T-cell (primary cell): ENCODE data around the gene ANXA3. TPM values are rescaled to one million over a fixed set of nuclear protein-coding genes. Genes with fewer than 3 reads are reported as not detected.

Experiments used
- ATAC-seq, 4 experiments: fragments of 200-7000 bp in 3 of 4; fragments of 150-1000 bp in 1 of 4; cut with Tn5 transposase; replicated peaks in 1 of 4; 1 replicate in 3 of 4; 2 replicates in 1 of 4; pipeline ENCODE4 v1.10.0; 2021; ENCODE audit warnings: moderate library complexity in 3 of 4, mild to moderate bottlenecking in 2 of 4, moderate number of reproducible peaks in 1 of 4
- CTCF ChIA-PET, 2 donors: fragments of 300-600 bp; sonication (Branson Sonifier 250); formaldehyde crosslinking; loops; one replicate each; lab custom pipeline; 2022; ENCODE audit warnings: antibody characterized with exemption in 2 of 2; lab: Charles Lee
- POLR2A ChIA-PET, 2 donors: fragments of 300-600 bp; sonication (Branson Sonifier 250); formaldehyde crosslinking; loops; one replicate each; lab custom pipeline; 2022; ENCODE audit warnings: antibody characterized with exemption in 2 of 2; lab: Charles Lee
- DNase-seq, 35 experiments: peaks; one replicate each; pipeline versions ENCODE4 v3.0.0 to v3.0.0-alpha.2; 2013 to 2023
- H3K27ac ChIP-seq: one replicate; pipeline ENCODE4 v1.5.1; 2013; ENCODE audit warnings: low read length
- H3K27me3 ChIP-seq, 2 experiments: replicated peaks in 1 of 2; 1 replicate in 1 of 2; 2 replicates in 1 of 2; pipeline versions ENCODE4 v1.6.1 to v1.7.0; 2013; ENCODE audit warnings: low read length in 1 of 2, mixed read lengths in 1 of 2; ENCODE audit not compliant: control insufficient read depth in 2 of 2, insufficient read depth in 2 of 2; ENCODE audit errors: extremely low read depth in 1 of 2
- H3K36me3 ChIP-seq, 2 donors: 1 replicate in 1 of 2; 2 replicates in 1 of 2; pipeline versions ENCODE4 v1.6.1 to v1.7.0; 2013; ENCODE audit warnings: low read length in 1 of 2; ENCODE audit not compliant: control insufficient read depth in 2 of 2, insufficient read depth in 1 of 2; ENCODE audit errors: extremely low read depth in 1 of 2
- H3K4me1 ChIP-seq, 2 experiments: 1 replicate in 1 of 2; 2 replicates in 1 of 2; pipeline versions ENCODE4 v1.6.1 to v1.7.0; 2013; ENCODE audit warnings: low read length in 2 of 2, mixed read lengths in 1 of 2; ENCODE audit not compliant: insufficient read depth in 2 of 2, control insufficient read depth in 1 of 2; ENCODE audit errors: extremely low read depth in 1 of 2
- H3K4me3 ChIP-seq, 2 donors: 1 replicate in 1 of 2; 2 replicates in 1 of 2; pipeline versions ENCODE4 v1.5.1 to v1.7.0; 2013; ENCODE audit warnings: mild to moderate bottlenecking in 2 of 2, low read length in 1 of 2, moderate library complexity in 1 of 2; ENCODE audit not compliant: control insufficient read depth in 1 of 2; ENCODE audit errors: extremely low read depth in 1 of 2
- H3K9me3 ChIP-seq: 2 replicates; pipeline ENCODE4 v1.7.0; 2013
- H3K27ac Mint-ChIP-seq, 2 donors: one replicate each; pipeline ENCODE4 v1.8.0; 2020 to 2021; ENCODE audit warnings: mild to moderate bottlenecking in 2 of 2, mixed read lengths in 2 of 2
- H3K27me3 Mint-ChIP-seq, 2 donors: one replicate each; pipeline ENCODE4 v1.8.0; 2021 to 2022; ENCODE audit warnings: mixed read lengths in 2 of 2
- H3K36me3 Mint-ChIP-seq: one replicate; pipeline ENCODE4 v1.8.0; 2021; ENCODE audit warnings: mixed read lengths
- H3K4me1 Mint-ChIP-seq, 3 donors: one replicate each; pipeline ENCODE4 v1.8.0; 2020 to 2022; ENCODE audit warnings: mixed read lengths in 3 of 3, mild to moderate bottlenecking in 1 of 3
- H3K4me3 Mint-ChIP-seq, 3 donors: one replicate each; pipeline ENCODE4 v1.8.0; 2020 to 2022; ENCODE audit warnings: mild to moderate bottlenecking in 3 of 3, mixed read lengths in 3 of 3, moderate library complexity in 3 of 3
- H3K9me3 Mint-ChIP-seq, 3 donors: one replicate each; pipeline ENCODE4 v1.8.0; 2020 to 2022; ENCODE audit warnings: mixed read lengths in 3 of 3
- WGBS: methylation state at CpG from one replicate; pipeline ENCODE4 v1.1.5; 2013; ENCODE audit warnings: missing lambda C conversion rate; ENCODE audit not compliant: insufficient coverage; 5-methylcytosine and 5-hydroxymethylcytosine counted together
- total RNA-seq, 35 experiments: library from RNA in 6 of 35; stranded (reverse) in 6 of 35; fragments of 120-200 nt in 1 of 35; gene quantifications; one replicate each; pipeline versions ENCODE4 v1.2.1 to v1.2.4 and lab custom pipeline; 2013 to 2026

Gene ANXA3
- total RNA-seq, 5 donors from 2014 or later (not counting 1 experiment from before 2014, with no cell fraction given), result 0.35 to 0.79 (median 0.36) TPM; not detected in 2

GRCh38 chr4:78525559-78525958 lies 26.0 kb upstream of the ANXA3 start:
- no peak for ATAC-seq
- Histone ChIP-seq H3K27me3 (no peaks in the 10 kb centered on the region), H3K9me3 (no peaks in the 10 kb centered on the region), H3K27ac (no peak overlapping the region), H3K4me3 (no peak overlapping the region), H3K36me3 (no peaks in the 10 kb centered on the region), H3K4me1 (no peaks in the 10 kb centered on the region)
- Mint-ChIP-seq H3K36me3 (no peaks in the 10 kb centered on the region), H3K4me1 (no peaks in the 10 kb centered on the region), H3K9me3 (no peaks in the 10 kb centered on the region), H3K4me3 (no peak overlapping the region), H3K27me3 (peaks cover 0 to 3% of the 10 kb centered on the region in 2 donors), H3K27ac (no peak overlapping the region)
- ChIA-PET POLR2A (no interaction called here), CTCF (no interaction called here)
- no peak for DNase-seq
- WGBS, result 40% methylated on average over 1 of the region's 3 CpGs

DNA sequence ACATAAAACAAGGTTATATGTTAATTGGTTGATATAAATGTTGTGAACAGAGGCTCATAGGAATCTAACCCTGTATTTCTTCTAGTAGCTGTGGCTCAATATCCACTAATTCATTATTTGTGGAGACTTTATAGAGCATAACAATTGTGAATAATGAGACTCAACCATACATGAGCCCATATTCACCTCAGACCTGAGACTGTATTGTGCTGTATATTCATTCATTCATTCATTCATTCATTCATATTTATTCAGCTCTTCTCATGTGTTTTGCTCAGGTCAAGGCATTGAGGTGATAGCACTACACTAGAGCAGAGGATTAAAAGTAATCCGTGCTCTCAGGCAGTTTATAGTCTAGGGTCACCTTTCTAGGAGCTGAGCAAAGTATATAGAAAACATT lies 24.5 kb upstream of the ANXA3 start:
- H3K4me3 ChIP-seq, result no peak overlapping the region
- ChIA-PET CTCF (interaction anchor here in 1 of 2 donors (0.6 kb wide), 1 partner anchor 1639 kb away, joined by 4 read pairs; no protein-coding TSS in a partner anchor), POLR2A (no interaction called here)
- H3K36me3 ChIP-seq, result no peaks in the 10 kb centered on the region
- Mint-ChIP-seq H3K36me3 (no peaks in the 10 kb centered on the region), H3K4me1 (no peaks in the 10 kb centered on the region), H3K4me3 (no peak overlapping the region), H3K9me3 (no peaks in the 10 kb centered on the region), H3K27ac (no peak overlapping the region), H3K27me3 (peaks cover 0 to 3% of the 10 kb centered on the region in 2 donors)
- H3K9me3 ChIP-seq, result no peaks in the 10 kb centered on the region
- ATAC-seq (no peak), DNase-seq (no peak)
- H3K27ac ChIP-seq, result no peak overlapping the region
- H3K27me3 ChIP-seq, result no peaks in the 10 kb centered on the region
- no CpG with 5 or more reads among the region's 1 CpG for WGBS
- no peaks in the 10 kb centered on the region for H3K4me1 ChIP-seq

GRCh38 chr4:78527555-78527954 lies 24.0 kb upstream of the ANXA3 start:
- H3K36me3 ChIP-seq, result no peaks in the 10 kb centered on the region
- WGBS, result 85% methylated on average over 4 of the region's 4 CpGs
- no peaks in the 10 kb centered on the region for H3K9me3 Mint-ChIP-seq
- CTCF ChIA-PET, result interaction anchor here in 1 of 2 donors (0.6 kb wide), 1 partner anchor 1638 kb away, joined by 4 read pairs; no protein-coding TSS in a partner anchor
- H3K27ac Mint-ChIP-seq, result no peak overlapping the region
- no peaks in the 10 kb centered on the region for H3K9me3 ChIP-seq
- H3K27me3 ChIP-seq, result no peaks in the 10 kb centered on the region
- no peaks in the 10 kb centered on the region for H3K4me1 ChIP-seq
- POLR2A ChIA-PET, result no interaction called here
- ATAC-seq (no peak), DNase-seq (no peak)
- peaks cover 0 to 3% of the 10 kb centered on the region in 2 donors for H3K27me3 Mint-ChIP-seq
- no peak overlapping the region for H3K4me3 Mint-ChIP-seq
- H3K36me3 Mint-ChIP-seq, result no peaks in the 10 kb centered on the region
- H3K4me1 Mint-ChIP-seq, result no peaks in the 10 kb centered on the region
- no peak overlapping the region for H3K4me3 ChIP-seq
- H3K27ac ChIP-seq, result no peak overlapping the region

DNA sequence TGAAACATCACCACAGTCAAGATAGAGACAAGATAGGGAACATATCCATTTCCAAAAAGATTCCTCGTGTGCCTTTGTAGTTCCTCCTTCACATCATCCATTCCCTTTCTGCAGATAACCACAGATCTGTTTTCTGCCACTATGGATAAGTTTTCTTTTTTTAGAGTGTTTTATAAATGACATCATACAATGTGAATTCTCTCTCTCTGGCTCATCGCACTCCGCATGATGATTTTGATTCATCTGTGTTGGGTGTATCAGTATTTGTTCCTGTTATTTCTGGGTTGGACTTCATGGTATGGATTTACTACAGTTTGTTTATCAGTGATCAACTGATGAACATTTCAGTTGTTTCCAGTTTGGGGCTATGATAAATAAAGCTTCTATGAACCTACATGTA lies 23.2 kb upstream of the ANXA3 start:
- DNase-seq (no peak), ATAC-seq (no peak)
- Histone ChIP-seq H3K4me1 (no peaks in the 10 kb centered on the region), H3K27me3 (no peaks in the 10 kb centered on the region), H3K27ac (no peak overlapping the region), H3K4me3 (no peak overlapping the region), H3K9me3 (no peaks in the 10 kb centered on the region), H3K36me3 (no peaks in the 10 kb centered on the region)
- Mint-ChIP-seq H3K9me3 (no peaks in the 10 kb centered on the region), H3K27me3 (peaks cover 0 to 3% of the 10 kb centered on the region in 2 donors), H3K27ac (no peak overlapping the region), H3K4me1 (no peaks in the 10 kb centered on the region), H3K36me3 (no peaks in the 10 kb centered on the region), H3K4me3 (no peak overlapping the region)
- CTCF ChIA-PET, result no interaction called here
- POLR2A ChIA-PET, result no interaction called here
- WGBS, result no CpG with 5 or more reads among the region's 3 CpGs

DNA sequence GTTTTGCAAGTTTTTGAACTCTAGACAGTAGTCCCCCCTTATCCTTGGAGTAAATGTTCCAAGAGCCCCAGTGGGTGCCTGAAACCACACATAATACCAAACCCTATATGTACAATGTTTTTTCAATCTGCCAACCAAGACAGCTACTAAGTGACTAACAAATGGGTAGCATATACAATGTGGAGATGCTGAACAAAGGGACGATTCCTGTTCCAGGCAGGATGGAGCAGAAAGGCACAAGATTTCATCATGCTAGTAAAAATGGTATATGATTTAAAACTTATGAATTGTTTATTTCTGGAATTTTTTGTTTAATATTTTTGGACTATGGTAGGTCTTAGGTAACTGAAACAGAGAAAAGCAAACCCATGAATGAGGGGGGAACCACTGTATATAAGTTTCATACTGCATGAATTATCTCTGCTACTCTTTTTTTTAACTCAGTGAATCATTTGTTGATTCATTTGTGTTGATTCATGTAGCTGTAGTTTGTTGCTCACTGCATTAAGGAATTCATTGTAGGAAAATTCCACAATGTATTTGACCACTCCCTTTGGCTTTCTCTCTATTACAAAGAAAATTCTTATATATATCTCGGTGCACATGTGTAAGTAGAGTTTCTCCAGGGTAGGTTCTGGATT lies 21.9 kb upstream of the ANXA3 start:
- Histone ChIP-seq H3K27ac (no peak overlapping the region), H3K4me1 (no peaks in the 10 kb centered on the region), H3K9me3 (no peaks in the 10 kb centered on the region), H3K27me3 (no peaks in the 10 kb centered on the region), H3K4me3 (no peak overlapping the region), H3K36me3 (no peaks in the 10 kb centered on the region)
- Mint-ChIP-seq H3K4me1 (no peaks in the 10 kb centered on the region), H3K27ac (no peak overlapping the region), H3K27me3 (no peaks in the 10 kb centered on the region), H3K4me3 (no peak overlapping the region), H3K9me3 (no peaks in the 10 kb centered on the region), H3K36me3 (no peaks in the 10 kb centered on the region)
- ChIA-PET CTCF (no interaction called here), POLR2A (interaction anchor here in 1 of 2 donors (0.5 kb wide), 1 partner anchor 54 kb away, joined by 6 read pairs; no protein-coding TSS in a partner anchor)
- ATAC-seq, result no peak
- no peak for DNase-seq
- 50% methylated on average over 1 of the region's 2 CpGs for WGBS

DNA sequence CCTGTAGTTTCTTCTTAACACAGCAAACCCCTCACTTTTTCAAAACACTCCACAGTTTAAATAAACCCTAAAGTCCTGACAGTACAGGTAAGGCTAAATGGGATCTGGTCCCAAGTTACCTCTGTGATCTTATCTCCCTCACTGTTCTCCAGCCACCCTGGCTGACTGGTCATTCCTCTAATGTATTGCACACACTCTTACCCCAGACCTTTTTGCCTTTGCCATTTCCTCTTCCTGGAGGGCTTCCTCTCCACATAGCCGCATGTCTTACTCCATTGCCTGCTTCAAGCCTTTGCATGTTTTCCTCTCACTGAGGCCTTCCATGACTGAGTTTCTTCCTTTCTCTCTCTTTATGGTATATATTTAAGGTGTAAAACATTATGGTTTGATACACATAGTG lies 19.5 kb upstream of the ANXA3 start:
- no peaks in the 10 kb centered on the region for H3K4me1 Mint-ChIP-seq
- no peaks in the 10 kb centered on the region for H3K9me3 Mint-ChIP-seq
- CTCF ChIA-PET, result no interaction called here
- DNase-seq (no peak), ATAC-seq (no peak)
- H3K4me1 ChIP-seq, result no peaks in the 10 kb centered on the region
- no peak overlapping the region for H3K4me3 ChIP-seq
- no peak overlapping the region for H3K27ac Mint-ChIP-seq
- H3K9me3 ChIP-seq, result no peaks in the 10 kb centered on the region
- POLR2A ChIA-PET, result no interaction called here
- no CpG with 5 or more reads among the region's 1 CpG for WGBS
- no peaks in the 10 kb centered on the region for H3K36me3 Mint-ChIP-seq
- no peak overlapping the region for H3K27ac ChIP-seq
- no peaks in the 10 kb centered on the region for H3K27me3 ChIP-seq
- no peaks in the 10 kb centered on the region for H3K27me3 Mint-ChIP-seq
- no peak overlapping the region for H3K4me3 Mint-ChIP-seq
- H3K36me3 ChIP-seq, result no peaks in the 10 kb centered on the region
